K562 (cell line): ENCODE results near the gene ZNF692. TPM values are rescaled to one million over a fixed set of nuclear protein-coding genes. Genes with fewer than 3 reads are reported as not detected.

Experiments used
- BRCA1 ChIP-seq, 2 experiments: fragments of 450-650 bp in 1 of 2; sonication (generic) in 1 of 2; formaldehyde crosslinking in 1 of 2; IDR thresholded peaks; 2 replicates each; pipeline versions ENCODE4 v1.5.0 to v1.6.1; 2017 to 2020; ENCODE audit warnings: mild to moderate bottlenecking in 1 of 2, missing genetic modification reagents in 1 of 2
- CBFB ChIP-seq: sonication (generic); formaldehyde crosslinking; IDR thresholded peaks from 2 replicates; pipeline ENCODE4 v1.4.0; 2020; ENCODE audit warnings: mild to moderate bottlenecking, missing genetic modification reagents
- GATA2 ChIP-seq: sonication (generic); formaldehyde crosslinking; IDR thresholded peaks from 2 replicates; pipeline ENCODE4 v1.4.0; 2020; ENCODE audit warnings: mild to moderate bottlenecking, missing genetic modification reagents
- IRF9 ChIP-seq: fragments of 450-650 bp; IDR thresholded peaks from 2 replicates; pipeline ENCODE4 v1.6.1; 2016; ENCODE audit warnings: missing biosample characterization, missing genetic modification characterization
- MED1 ChIP-seq: sonication (generic); formaldehyde crosslinking; IDR thresholded peaks from 2 replicates; pipeline ENCODE4 v1.8.1; 2023; ENCODE audit warnings: missing genetic modification reagents, borderline replicate concordance
- SFPQ ChIP-seq: fragments of 200-400 bp; formaldehyde crosslinking; IDR thresholded peaks from 2 replicates; pipeline ENCODE4 v1.6.1; 2017; ENCODE audit warnings: mild to moderate bottlenecking, low read depth, low read length, moderate library complexity
- SMAD3 ChIP-seq: fragments of 450-650 bp; formaldehyde crosslinking; conservative IDR thresholded peaks from 2 replicates; pipeline ENCODE4 v1.4.0; 2020; ENCODE audit warnings: mild to moderate bottlenecking
- SPI1 ChIP-seq: IDR thresholded peaks from 2 replicates; pipeline ENCODE4 v1.6.1; 2011; ENCODE audit warnings: low read depth, low read length, control low read depth, borderline replicate concordance
- SRSF7 ChIP-seq: fragments of 200-400 bp; formaldehyde crosslinking; optimal IDR thresholded peaks from 2 replicates; pipeline ENCODE3; 2017; ENCODE audit warnings: mild to moderate bottlenecking, low read depth, low read length
- TRIM25 ChIP-seq: fragments of 450-650 bp; IDR thresholded peaks from 2 replicates; pipeline ENCODE4 v1.7.0; 2016; ENCODE audit warnings: borderline replicate concordance
- ZNF121 ChIP-seq: sonication (generic); formaldehyde crosslinking; conservative IDR thresholded peaks from 2 replicates; pipeline ENCODE4 v1.8.0; 2022; ENCODE audit warnings: missing genetic modification reagents
- ZNF217 ChIP-seq: sonication (generic); formaldehyde crosslinking; IDR thresholded peaks from 2 replicates; pipeline ENCODE4 v1.8.0; 2022; ENCODE audit warnings: mild to moderate bottlenecking, missing genetic modification reagents
- ZNF512 ChIP-seq: IDR thresholded peaks from 2 replicates; pipeline ENCODE4 v1.6.1; 2016; ENCODE audit warnings: missing genetic modification characterization, missing compliant biosample characterization
- ZNF589 ChIP-seq: fragments of 200-800 bp; sonication (Bioruptor generic); IDR thresholded peaks from 2 replicates; pipeline ENCODE4 v1.6.1; 2016; ENCODE audit warnings: low read depth, missing genetic modification characterization, missing compliant biosample characterization
- ZNF766 ChIP-seq: fragments of 200-800 bp; sonication (Bioruptor generic); conservative IDR thresholded peaks from 2 replicates; pipeline ENCODE4 v1.6.1; 2016; ENCODE audit warnings: missing genetic modification characterization, missing compliant biosample characterization
- polyA plus RNA-seq, 8 experiments: library from polyadenylated mRNA; depleted of rRNA in 4 of 8; stranded (reverse) in 5 of 8; unstranded in 3 of 8; fragments of >200 nt; fragmentation: Nextera tagmentation in 2 of 8; fragmentation: Illumina TruSeq in 1 of 8; extraction: Ambion mirVana in 2 of 8; extraction: Trizol in 1 of 8; gene quantifications; 2 replicates each; pipeline versions ENCODE4 v1.2.1 to v1.2.3, GENCODE V29; 2011 to 2014; ENCODE audit warnings: inconsistent platforms in 1 of 8, missing spikeins in 1 of 8
- total RNA-seq, 7 experiments: library from RNA; depleted of rRNA in 6 of 7; stranded (reverse); fragments of >200 nt in 6 of 7; fragmentation: Illumina TruSeq in 2 of 7; extraction: Trizol in 2 of 7; gene quantifications; 2 replicates each; pipeline versions ENCODE4 v1.2.1 to v1.2.3, GENCODE V29; 2011 to 2021; ENCODE audit warnings: low replicate concordance in 1 of 7
- TF ChIP-seq, protein P1 (sequence below): sonication (generic); formaldehyde crosslinking; IDR thresholded peaks from 2 replicates; pipeline ENCODE4 v1.8.0; 2022; ENCODE audit warnings: missing genetic modification reagents, mild to moderate bottlenecking, moderate library complexity, borderline replicate concordance
- TF ChIP-seq, protein P2 (sequence below): fragments of 250-450 bp; sonication (Bioruptor Pico); IDR thresholded peaks from 2 replicates; pipeline ENCODE4 v1.5.1; 2021; ENCODE audit warnings: mild to moderate bottlenecking

Gene ZNF692
- total and polyA plus RNA-seq, 9 of the 15 experiments (the other 6 are each of a cell fraction or from before 2014, with no cell fraction given), result 8.4 to 143 (median 55.9) TPM

GRCh38 chr1:248873409-248873992 lies 14.6 kb upstream of the ZNF692 start (continued):
- TF ChIP-seq SFPQ, result no peak
- TF ChIP-seq ZNF589 (CRISPR knock-in tag), result peak; percentile 76
- TF ChIP-seq BRCA1 (IDR thresholded peaks at IDR 0.05), result no peak
- no peak for TF ChIP-seq BRCA1 (CRISPR knock-in tag; IDR thresholded peaks at IDR 0.05)
- no peak for TF ChIP-seq SRSF7
- peak; percentile 57; the same call in 1 of the 2 replicates for TF ChIP-seq SPI1
- no peak for TF ChIP-seq MED1 (CRISPR knock-in tag)
- peak; percentile 48 for TF ChIP-seq ZNF512
- peak; percentile 75; the same call in 1 of the 2 replicates for TF ChIP-seq ZNF766
- no peak for TF ChIP-seq ZNF217 (CRISPR knock-in tag)
- TF ChIP-seq, protein P1, sequence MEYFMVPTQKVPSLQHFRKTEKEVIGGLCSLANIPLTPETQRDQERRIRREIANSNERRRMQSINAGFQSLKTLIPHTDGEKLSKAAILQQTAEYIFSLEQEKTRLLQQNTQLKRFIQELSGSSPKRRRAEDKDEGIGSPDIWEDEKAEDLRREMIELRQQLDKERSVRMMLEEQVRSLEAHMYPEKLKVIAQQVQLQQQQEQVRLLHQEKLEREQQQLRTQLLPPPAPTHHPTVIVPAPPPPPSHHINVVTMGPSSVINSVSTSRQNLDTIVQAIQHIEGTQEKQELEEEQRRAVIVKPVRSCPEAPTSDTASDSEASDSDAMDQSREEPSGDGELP (CRISPR knock-in tag), result peak; percentile 48; the same call in 1 of the 2 replicates
- no peak for TF ChIP-seq SMAD3 (CRISPR knock-in tag)
- no peak for TF ChIP-seq IRF9 (tag)
- TF ChIP-seq CBFB (CRISPR knock-in tag), result no peak
- TF ChIP-seq, protein P2, sequence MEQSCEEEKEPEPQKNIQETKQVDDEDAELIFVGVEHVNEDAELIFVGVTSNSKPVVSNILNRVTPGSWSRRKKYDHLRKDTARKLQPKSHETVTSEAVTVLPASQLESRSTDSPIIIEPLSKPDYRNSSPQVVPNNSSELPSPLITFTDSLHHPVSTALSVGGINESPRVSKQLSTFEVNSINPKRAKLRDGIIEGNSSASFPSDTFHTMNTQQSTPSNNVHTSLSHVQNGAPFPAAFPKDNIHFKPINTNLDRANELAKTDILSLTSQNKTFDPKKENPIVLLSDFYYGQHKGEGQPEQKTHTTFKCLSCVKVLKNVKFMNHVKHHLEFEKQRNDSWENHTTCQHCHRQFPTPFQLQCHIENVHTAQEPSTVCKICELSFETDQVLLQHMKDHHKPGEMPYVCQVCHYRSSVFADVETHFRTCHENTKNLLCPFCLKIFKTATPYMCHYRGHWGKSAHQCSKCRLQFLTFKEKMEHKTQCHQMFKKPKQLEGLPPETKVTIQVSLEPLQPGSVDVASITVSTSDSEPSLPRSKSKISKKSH (CRISPR knock-in tag), result no peak
- TF ChIP-seq GATA2, result no peak; the same call in 1 of the 2 replicates
- TF ChIP-seq ZNF121 (CRISPR knock-in tag), result no peak
- no peak for TF ChIP-seq TRIM25
